NCI-H1105 (cell line): ENCODE measurements around the gene CDH19.

Source experiments
- DNase-seq: peaks from one replicate; lab custom pipeline; 2025; lab: John Stamatoyannopoulos, UW

Gene CDH19

GRCh38 chr18:66603941-66604627 lies at the start of gene CDH19:
Gene CDH19 (minus strand): TSS chr18:66604090. CDS start chr18:66572204, 31,886 bp downstream.
- DNase-seq, result no peak

- DNase-seq, result no peak
Observed at GRCh38 chr18:66647671-66648070, 43.8 kb upstream of the CDH19 start.

GRCh38 chr18:66646609-66647008 lies 42.7 kb upstream of the CDH19 start:
- no peak for DNase-seq

GRCh38 chr18:66645983-66646382 lies 42.1 kb upstream of the CDH19 start:
- no peak for DNase-seq

GRCh38 chr18:66641056-66641455 lies 37.2 kb upstream of the CDH19 start:
- no peak for DNase-seq

- DNase-seq, result no peak
Observed at GRCh38 chr18:66640431-66640830, 36.5 kb upstream of the CDH19 start.

GRCh38 chr18:66638856-66639629 lies 35.2 kb upstream of the CDH19 start:
- DNase-seq, result no peak

- DNase-seq, result no peak
Observed at GRCh38 chr18:66635342-66635741, 31.5 kb upstream of the CDH19 start.

GRCh38 chr18:66632756-66633155 lies 28.9 kb upstream of the CDH19 start:
- DNase-seq, result no peak

- DNase-seq, result no peak
Observed at GRCh38 chr18:66630831-66631230, 26.9 kb upstream of the CDH19 start.

GRCh38 chr18:66623821-66624220 lies 19.9 kb upstream of the CDH19 start:
- no peak for DNase-seq

GRCh38 chr18:66621816-66622576 lies 18.1 kb upstream of the CDH19 start:
- DNase-seq, result no peak

- DNase-seq, result peak; percentile 16
Observed at GRCh38 chr18:66616523-66616983, 12.7 kb upstream of the CDH19 start.

GRCh38 chr18:66615176-66615575 lies 11.3 kb upstream of the CDH19 start:
- no peak for DNase-seq

- DNase-seq, result no peak
Observed at GRCh38 chr18:66607632-66608031, 3.7 kb upstream of the CDH19 start.

GRCh38 chr18:66601649-66602048 lies 2.2 kb downstream of the CDH19 start:
- DNase-seq, result no peak

GRCh38 chr18:66599190-66599589 lies 4.7 kb downstream of the CDH19 start:
- no peak for DNase-seq

GRCh38 chr18:66587430-66587829 lies 16.5 kb downstream of the CDH19 start:
- no peak for DNase-seq

GRCh38 chr18:66582211-66582610 lies 21.7 kb downstream of the CDH19 start:
- no peak for DNase-seq

GRCh38 chr18:66575263-66575662 lies 28.6 kb downstream of the CDH19 start:
- DNase-seq, result no peak

- DNase-seq, result no peak
Observed at GRCh38 chr18:66571845-66572244, 32.0 kb downstream of the CDH19 start.

- DNase-seq, result no peak
Observed at GRCh38 chr18:66566616-66567015, 37.3 kb downstream of the CDH19 start.

GRCh38 chr18:66564236-66564635 lies 39.7 kb downstream of the CDH19 start:
- DNase-seq, result no peak
